IMR-90 (cell line): ENCODE data around the gene MOV10L1. TPM values are rescaled to one million over a fixed set of nuclear protein-coding genes. Genes with fewer than 3 reads are reported as not detected.
"Not testable (repeated sequence)": the region's sequence is repeated elsewhere in the genome, so short reads cannot be mapped to it uniquely, and the experiment has no call there.

ENCODE experiments used
- ATAC-seq: fragments of 200-7000 bp; cut with Tn5 transposase; 2 replicates; pipeline ENCODE4 v1.9.1; 2020; ENCODE audit warnings: low read depth, mild to moderate bottlenecking, moderate library complexity
- BruUV-seq: library from RNA; stranded (reverse); fragments of 400-500 nt; replicated peaks from 2 replicates; lab custom pipeline; 2021; lab: Mats Ljungman, UMichigan
- CTCF ChIA-PET: fragments of 300-600 bp; formaldehyde crosslinking; extraction: SDS; loops from one replicate; lab custom pipeline; 2021; ENCODE audit warnings: antibody characterized with exemption; lab: Yijun Ruan, JAX
- POLR2A ChIA-PET: fragments of 300-600 bp; sonication (Branson Sonifier 250); formaldehyde crosslinking; loops from one replicate; lab custom pipeline; 2022; ENCODE audit warnings: antibody characterized with exemption; ENCODE audit not compliant: unreplicated experiment; lab: Charles Lee
- DNase-seq: peaks from one replicate; pipeline ENCODE4 v3.0.0; 2013
- H2AFZ ChIP-seq: replicated peaks from 2 replicates; pipeline ENCODE3; 2013; ENCODE audit warnings: low read length, mild to moderate bottlenecking; ENCODE audit not compliant: poor library complexity
- H2AK5ac ChIP-seq: 2 replicates; pipeline ENCODE4 v1.6.1; 2013; ENCODE audit warnings: low read depth, low read length, inconsistent platforms
- H2AK9ac ChIP-seq: replicated peaks from 2 replicates; pipeline ENCODE3; 2013; ENCODE audit warnings: mild to moderate bottlenecking, low read depth, low read length, moderate library complexity; ENCODE audit not compliant: poor library complexity
- H2BK120ac ChIP-seq: 2 replicates; pipeline ENCODE4 v1.6.1; 2013; ENCODE audit warnings: low read depth, low read length, inconsistent platforms
- H2BK15ac ChIP-seq: 3 replicates; pipeline ENCODE4 v1.6.1; 2013; ENCODE audit warnings: low read depth, low read length, inconsistent platforms
- H2BK20ac ChIP-seq: 2 replicates; pipeline ENCODE4 v1.6.1; 2013; ENCODE audit warnings: low read depth, mild to moderate bottlenecking, inconsistent platforms, low read length, moderate library complexity
- H2BK5ac ChIP-seq: 2 replicates; pipeline ENCODE4 v1.6.1; 2013; ENCODE audit warnings: mild to moderate bottlenecking, low read depth, low read length, inconsistent platforms; ENCODE audit not compliant: poor library complexity, severe bottlenecking
- H3K14ac ChIP-seq: replicated peaks from 2 replicates; pipeline ENCODE4 v1.6.1; 2013; ENCODE audit warnings: low read depth, low read length, inconsistent platforms
- H3K18ac ChIP-seq: 2 replicates; pipeline ENCODE4 v1.6.1; 2013; ENCODE audit warnings: low read depth, low read length, control low read depth
- H3K23ac ChIP-seq: 2 replicates; pipeline ENCODE4 v1.6.1; 2013; ENCODE audit warnings: low read depth, low read length, inconsistent platforms
- H3K27ac ChIP-seq: 2 replicates; pipeline ENCODE4 v1.5.1; 2013; ENCODE audit warnings: mild to moderate bottlenecking, control low read depth, low read length; ENCODE audit not compliant: insufficient read depth
- H3K27me3 ChIP-seq: 2 replicates; pipeline ENCODE4 v1.6.1; 2013; ENCODE audit warnings: low read length; ENCODE audit not compliant: control insufficient read depth, insufficient read depth
- H3K36me3 ChIP-seq: 2 replicates; pipeline ENCODE4 v1.6.1; 2013; ENCODE audit warnings: low read length, mixed read lengths; ENCODE audit not compliant: control insufficient read depth, insufficient read depth
- H3K4ac ChIP-seq: 2 replicates; pipeline ENCODE4 v1.6.1; 2013; ENCODE audit warnings: low read depth, low read length, inconsistent platforms
- H3K4me1 ChIP-seq: 2 replicates; pipeline ENCODE4 v1.6.1; 2013; ENCODE audit warnings: low read length, mixed read lengths; ENCODE audit not compliant: control insufficient read depth, insufficient read depth
- H3K4me2 ChIP-seq: 2 replicates; pipeline ENCODE4 v1.6.1; 2013; ENCODE audit warnings: low read depth, mild to moderate bottlenecking, control low read depth, low read length, moderate library complexity
- H3K4me3 ChIP-seq: 2 replicates; pipeline ENCODE4 v1.5.1; 2013; ENCODE audit warnings: low read depth, mild to moderate bottlenecking, control low read depth, low read length, moderate library complexity; ENCODE audit not compliant: insufficient read depth
- H3K56ac ChIP-seq: 2 replicates; pipeline ENCODE4 v1.6.1; 2013; ENCODE audit warnings: low read length, inconsistent platforms; ENCODE audit not compliant: insufficient read depth; ENCODE audit errors: extremely low read depth
- H3K79me1 ChIP-seq, 2 experiments: 2 replicates each; pipeline ENCODE4 v1.6.1; 2013; ENCODE audit warnings: low read length in 2 of 2, inconsistent platforms in 1 of 2, low read depth in 1 of 2
- H3K9ac ChIP-seq: 2 replicates; pipeline ENCODE4 v1.6.1; 2013; ENCODE audit warnings: low read depth, low read length, control low read depth
- H3K9me1 ChIP-seq: 2 replicates; pipeline ENCODE4 v1.6.1; 2013; ENCODE audit warnings: low read length, inconsistent platforms; ENCODE audit not compliant: insufficient read depth
- H3K9me3 ChIP-seq: 2 replicates; pipeline ENCODE4 v1.6.1; 2013; ENCODE audit warnings: low read length; ENCODE audit not compliant: control insufficient read depth, insufficient read depth
- H4K20me1 ChIP-seq: 2 replicates; pipeline ENCODE4 v1.6.1; 2013; ENCODE audit warnings: low read length, inconsistent platforms; ENCODE audit not compliant: insufficient read depth
- H4K5ac ChIP-seq: 2 replicates; pipeline ENCODE4 v1.6.1; 2013; ENCODE audit warnings: mild to moderate bottlenecking, low read depth, low read length, control low read depth
- H4K8ac ChIP-seq, 2 experiments: 2 replicates each; pipeline ENCODE4 v1.6.1; 2013; ENCODE audit warnings: low read depth in 2 of 2, low read length in 2 of 2, control low read depth in 1 of 2, inconsistent platforms in 1 of 2
- H4K91ac ChIP-seq: 2 replicates; pipeline ENCODE4 v1.6.1; 2013; ENCODE audit warnings: low read depth, low read length, inconsistent platforms; ENCODE audit not compliant: insufficient read depth
- FOS ChIP-seq: fragments of 150-350 bp; IDR thresholded peaks from 2 replicates; pipeline ENCODE4 v1.6.1; 2016; ENCODE audit warnings: low read depth, low read length
- MAFK ChIP-seq: IDR thresholded peaks from 2 replicates; pipeline ENCODE4 v1.6.1; 2012; ENCODE audit warnings: low read depth, low read length, improper control_type of control experiment
- NFE2L2 ChIP-seq: fragments of 150-350 bp; IDR thresholded peaks from 2 replicates; pipeline ENCODE4 v1.6.1; 2016; ENCODE audit warnings: low read depth, mild to moderate bottlenecking, low read length
- WGBS, 2 experiments: methylation state at CpG; one replicate each; pipeline versions ENCODE4 v1.1.5 to v1.1.7; 2013; ENCODE audit warnings: missing lambda C conversion rate in 2 of 2; ENCODE audit not compliant: insufficient read length in 1 of 2; ENCODE audit errors: extremely low coverage in 2 of 2; 5-methylcytosine and 5-hydroxymethylcytosine counted together
- dilution Hi-C: fragments of 300-500 bp; cut with HindIII; formaldehyde crosslinking; loops from one replicate; pipeline ENCODE4 v1.14.3; 2018; ENCODE audit warnings: low sequenced_read_pairs; ENCODE audit not compliant: unreplicated experiment
- in situ Hi-C: fragments of 300-500 bp; cut with MboI; formaldehyde crosslinking; loops from 3 replicates; pipeline ENCODE4 v1.14.3; 2019; ENCODE audit warnings: low sequenced_read_pairs, inconsistent platforms, mixed read lengths
- intact Hi-C: fragments of 100-400 bp; cut with micrococcal nuclease; formaldehyde crosslinking; loops from 2 replicates; pipeline ENCODE4 v1.10.0; 2022
- polyA plus RNA-seq, 3 experiments: library from polyadenylated mRNA; depleted of rRNA; stranded (reverse); fragments of >200 nt; gene quantifications; 2 replicates each; pipeline ENCODE4 v1.2.3, GENCODE V29; 2012; ENCODE audit warnings: low replicate concordance in 1 of 3
- total RNA-seq: library from RNA; depleted of rRNA; stranded (reverse); fragments of >200 nt; gene quantifications from 2 replicates; pipeline ENCODE4 v1.2.3, GENCODE V29; 2012
- TF ChIP-seq, protein P1 (sequence below): fragments of 150-350 bp; IDR thresholded peaks from 2 replicates; pipeline ENCODE4 v1.6.1; 2017; ENCODE audit warnings: mild to moderate bottlenecking, antibody characterized with exemption, low read length, low read depth

The MOV10L1 gene
- total and polyA plus RNA-seq, 2 of the 4 experiments (the other 2 are of a cell fraction): 0.72 to 1.4 TPM

DNA sequence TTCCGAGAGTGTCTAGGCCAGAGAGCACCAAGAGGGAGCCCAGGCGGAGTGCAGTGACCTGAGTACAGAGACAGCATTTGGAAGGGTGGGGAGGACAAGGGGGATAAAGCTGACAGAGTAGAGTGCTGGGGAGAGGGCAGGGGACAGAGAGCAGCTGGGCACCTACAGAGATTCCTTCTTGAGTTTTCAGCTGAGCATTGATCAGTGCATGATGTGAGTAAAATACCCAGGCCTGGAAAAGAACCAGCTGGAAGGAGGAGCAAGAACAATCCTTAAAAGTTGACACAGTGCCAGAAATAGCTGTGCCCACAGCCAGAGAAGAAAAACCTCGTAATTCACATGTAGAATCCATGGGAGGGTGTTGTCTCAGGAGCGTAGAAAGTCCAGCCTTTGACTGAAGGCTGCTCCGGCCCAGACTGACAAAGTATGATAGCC is 46.8 kb downstream of the MOV10L1 start:
- ChIA-PET POLR2A (no interaction called here), CTCF (no interaction called here)
- H3K23ac ChIP-seq: no peak overlapping the region
- no peak overlapping the region for H3K18ac ChIP-seq
- WGBS, 2 experiments: 100% methylated on average over 1 of the region's 5 CpGs; no CpG with 5 or more reads in 1 of the 2 experiments
- H3K27me3 ChIP-seq: no peaks in the 10 kb centered on the region
- peaks cover 7% of the 10 kb centered on the region; the same call in 1 of the 2 replicates for H3K4me1 ChIP-seq
- H2BK20ac ChIP-seq: no peak overlapping the region
- no peak overlapping the region for H4K91ac ChIP-seq
- no peak overlapping the region for H4K5ac ChIP-seq
- ATAC-seq (no peak), DNase-seq (no peak)
- H2AK9ac ChIP-seq: no peak overlapping the region
- H2BK5ac ChIP-seq: no peak overlapping the region
- no peak overlapping the region for H4K8ac ChIP-seq
- H2AK5ac ChIP-seq: no peak overlapping the region
- intact Hi-C loops (no loop called here), dilution Hi-C loops (no loop called here), in situ Hi-C loops (no loop called here)
- H3K4ac ChIP-seq: no peak overlapping the region
- TF ChIP-seq, protein P1, sequence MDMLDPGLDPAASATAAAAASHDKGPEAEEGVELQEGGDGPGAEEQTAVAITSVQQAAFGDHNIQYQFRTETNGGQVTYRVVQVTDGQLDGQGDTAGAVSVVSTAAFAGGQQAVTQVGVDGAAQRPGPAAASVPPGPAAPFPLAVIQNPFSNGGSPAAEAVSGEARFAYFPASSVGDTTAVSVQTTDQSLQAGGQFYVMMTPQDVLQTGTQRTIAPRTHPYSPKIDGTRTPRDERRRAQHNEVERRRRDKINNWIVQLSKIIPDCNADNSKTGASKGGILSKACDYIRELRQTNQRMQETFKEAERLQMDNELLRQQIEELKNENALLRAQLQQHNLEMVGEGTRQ: no peak
- TF ChIP-seq MAFK: no peak
- TF ChIP-seq FOS: no peak
- no peak for TF ChIP-seq NFE2L2
- no peak overlapping the region for H2BK15ac ChIP-seq
- H4K20me1 ChIP-seq: no peaks in the 10 kb centered on the region; the same call in 1 of the 2 replicates
- no peak overlapping the region for H3K4me2 ChIP-seq
- no peak overlapping the region for H3K56ac ChIP-seq
- H3K4me3 ChIP-seq: no peak overlapping the region
- H3K9me1 ChIP-seq: peaks cover 2% of the 10 kb centered on the region; the same call in 1 of the 2 replicates
- no peak overlapping the region for H3K9ac ChIP-seq
- H3K79me1 ChIP-seq: no peaks in the 10 kb centered on the region
- no peak overlapping the region for H3K14ac ChIP-seq
- peaks cover 6% of the 10 kb centered on the region for H3K9me3 ChIP-seq
- BruUV-seq: no TSS peak
- H3K27ac ChIP-seq: no peak overlapping the region
- H2BK120ac ChIP-seq: no peak overlapping the region
- H2AFZ ChIP-seq: no peak overlapping the region
- peaks cover 18% of the 10 kb centered on the region; the same call in 1 of the 2 replicates for H3K36me3 ChIP-seq

DNA sequence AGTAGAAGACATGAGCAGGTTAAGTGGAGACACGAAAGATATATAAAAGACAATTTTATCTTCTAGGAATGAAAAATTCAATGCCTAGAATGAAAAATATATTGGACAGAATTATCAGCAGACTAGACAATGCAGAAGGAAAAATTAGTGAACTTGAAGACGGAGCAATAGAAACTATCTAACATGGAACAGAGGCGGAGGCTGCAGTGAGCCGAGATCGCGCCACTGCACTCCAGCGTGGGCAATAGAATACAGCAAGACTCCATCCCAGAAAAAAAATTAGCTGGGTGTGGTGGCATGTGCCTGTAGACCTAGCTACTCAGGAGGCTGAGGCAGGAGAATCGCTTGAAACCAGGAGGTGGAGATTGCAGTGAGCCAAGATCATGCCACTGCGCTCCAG is 47.5 kb downstream of the MOV10L1 start:
- H3K4ac ChIP-seq, H4K91ac ChIP-seq, H3K4me1 ChIP-seq, dilution Hi-C loops, H2BK20ac ChIP-seq, H3K14ac ChIP-seq, H2AK9ac ChIP-seq, DNase-seq, H3K79me1 ChIP-seq, intact Hi-C loops, H3K9ac ChIP-seq, H4K20me1 ChIP-seq, H3K56ac ChIP-seq, H3K27ac ChIP-seq, H3K18ac ChIP-seq, H2BK5ac ChIP-seq, H3K9me3 ChIP-seq, H4K8ac ChIP-seq, H3K9me1 ChIP-seq, in situ Hi-C loops, H4K5ac ChIP-seq, H2BK15ac ChIP-seq, H2AK5ac ChIP-seq, BruUV-seq, H3K4me3 ChIP-seq, H3K23ac ChIP-seq, H3K4me2 ChIP-seq, H2BK120ac ChIP-seq, CTCF ChIA-PET, ATAC-seq, POLR2A ChIA-PET, H2AFZ ChIP-seq, H3K27me3 ChIP-seq: not testable (repeated sequence)
- peaks cover 15% of the 10 kb centered on the region; the same call in 1 of the 2 replicates for H3K36me3 ChIP-seq
- WGBS, 2 experiments: 100% methylated on average over 5 of the region's 9 CpGs; no CpG with 5 or more reads in 1 of the 2 experiments
